Right lobe of liver (tissue), 6 donors: ENCODE results near the gene IRX4. TPM values are rescaled to one million over a fixed set of nuclear protein-coding genes. Genes with fewer than 3 reads are reported as not detected.

Source experiments
- ATAC-seq, 4 donors: fragments of 200-7000 bp; cut with Tn5 transposase; one replicate each; pipeline ENCODE4 v1.9.1; 2020; ENCODE audit warnings: mild to moderate bottlenecking in 4 of 4, moderate library complexity in 4 of 4
- DNase-seq, 3 donors: peaks; one replicate each; pipeline ENCODE4 v3.0.0-alpha.2; 2020
- H3K27ac ChIP-seq, 3 donors: fragments of 200-600 bp; one replicate each; pipeline ENCODE4 v1.8.0; 2022
- H3K27me3 ChIP-seq, 2 donors: fragments of 200-600 bp; one replicate each; pipeline ENCODE4 v1.8.0; 2022
- H3K36me3 ChIP-seq, 4 donors: fragments of 200-600 bp; sonication (generic) in 1 of 4; one replicate each; pipeline versions ENCODE4 v1.5.1 to v1.8.0; 2017 to 2022; ENCODE audit warnings: control low read depth in 1 of 4
- H3K4me1 ChIP-seq, 4 donors: fragments of 200-600 bp; sonication (generic) in 1 of 4; one replicate each; pipeline versions ENCODE4 v1.5.1 to v1.8.0; 2017 to 2022; ENCODE audit warnings: control low read depth in 1 of 4
- H3K4me3 ChIP-seq, 3 donors: fragments of 200-600 bp; one replicate each; pipeline ENCODE4 v1.8.0; 2022
- H3K9me3 ChIP-seq, 4 donors: fragments of 200-600 bp; sonication (generic) in 1 of 4; one replicate each; pipeline versions ENCODE4 v1.5.1 to v1.8.0; 2017 to 2022; ENCODE audit warnings: control low read depth in 1 of 4
- CTCF ChIP-seq, 4 donors: fragments of 200-600 bp in 3 of 4; fragments of 450-650 bp in 1 of 4; IDR thresholded peaks; one replicate each; pipeline versions ENCODE4 v1.5.1 to v1.8.0; 2016 to 2022; ENCODE audit warnings: antibody characterized with exemption in 4 of 4, mild to moderate bottlenecking in 2 of 4
- POLR2A ChIP-seq: fragments of 450-650 bp; IDR thresholded peaks from one replicate; pipeline ENCODE4 v1.6.1; 2017; ENCODE audit warnings: antibody characterized with exemption, mild to moderate bottlenecking
- WGBS: methylation state at CpG from one replicate; pipeline ENCODE4 v1.1.6; 2018; ENCODE audit warnings: low coverage, low lambda C conversion rate; ENCODE audit not compliant: insufficient coverage; ENCODE audit errors: missing lambda C conversion rate; 5-methylcytosine and 5-hydroxymethylcytosine counted together
- intact Hi-C, 2 donors: fragments of 100-400 bp; cut with DNase I; formaldehyde crosslinking; loops; one replicate each; pipeline versions ENCODE4 v1.11.2 to v1.14.1; 2022
- total RNA-seq, 6 experiments: library from RNA; depleted of rRNA in 2 of 6; stranded (reverse); fragments of >200 nt in 2 of 6; fragmentation: NEBNext Ultra II Directional in 3 of 6; extraction: Animal tissue kit (Norgen Biotek cat#: 25700) in 3 of 6; gene quantifications; one replicate each; pipeline versions ENCODE4 v1.1.0 to v1.2.4, GENCODE V29; 2016 to 2023
- donor health status: DM: no; HTN: yes; CAD: no.
- donor health status: DM: no; HTN: no; CAD: no.
- donor health status: DM: no; HTN: no; CAD: no.
- donor health status: DM: no; HTN: yes; CAD: no.
- donor health status: DM: no; HTN: yes; CAD: no.

The IRX4 gene
- total RNA-seq, 6 experiments from 2014 or later = not detected

GRCh38 chr5:1860021-1860610, 22.6 kb downstream of the IRX4 start:
- ATAC-seq (no peak), DNase-seq (no peak)
- Histone ChIP-seq H3K27ac (no peak overlapping the region), H3K9me3 (no peaks in the 10 kb centered on the region), H3K27me3 (no peaks in the 10 kb centered on the region), H3K36me3 (no peaks in the 10 kb centered on the region), H3K4me1 (peaks cover 0 to 5% (median 0%) of the 10 kb centered on the region in 4 donors), H3K4me3 (no peak overlapping the region)
- TF ChIP-seq POLR2A (no peak), CTCF (IDR thresholded peaks at IDR 0.05) (no peak)
- intact Hi-C loops = no loop called here
- WGBS = 33% methylated on average over 1 of the region's 22 CpGs

GRCh38 chr5:1859099-1859498, 23.6 kb downstream of the IRX4 start:
- TF ChIP-seq CTCF (IDR thresholded peaks at IDR 0.05) (no peak), POLR2A (no peak)
- intact Hi-C loops = no loop called here
- Histone ChIP-seq H3K9me3 (no peaks in the 10 kb centered on the region), H3K4me3 (no peak overlapping the region), H3K27me3 (no peaks in the 10 kb centered on the region), H3K27ac (no peak overlapping the region), H3K36me3 (no peaks in the 10 kb centered on the region), H3K4me1 (peaks cover 0 to 5% (median 0%) of the 10 kb centered on the region in 4 donors)
- no peak for DNase-seq
- 79% methylated on average over 2 of the region's 10 CpGs for WGBS
- no peak for ATAC-seq

DNA sequence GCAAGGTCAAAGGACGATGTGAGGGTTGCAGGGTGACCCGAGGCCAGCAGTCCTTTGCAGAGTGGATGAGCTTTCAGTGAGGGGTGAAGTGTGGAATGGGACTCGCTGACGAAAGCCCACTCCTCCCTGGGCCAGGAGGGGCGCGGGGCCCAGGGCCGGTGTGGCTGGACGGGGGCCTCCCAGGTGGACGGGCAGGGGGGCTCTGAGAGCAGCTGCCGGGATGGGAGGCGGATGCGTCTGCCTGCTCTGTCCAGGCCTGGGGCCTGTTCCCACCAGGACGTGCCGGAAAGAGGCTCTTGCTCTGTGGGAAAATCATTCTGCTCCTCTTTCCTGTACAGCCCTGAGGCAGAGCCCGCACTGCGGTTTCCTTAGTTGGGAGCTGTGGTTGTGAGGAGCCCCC, 24.3 kb downstream of the IRX4 start:
- 87% methylated on average over 3 of the region's 16 CpGs for WGBS
- no peak overlapping the region for H3K27ac ChIP-seq
- intact Hi-C loops = no loop called here
- no peaks in the 10 kb centered on the region for H3K27me3 ChIP-seq
- H3K4me3 ChIP-seq = no peak overlapping the region
- H3K4me1 ChIP-seq = peaks cover 0 to 5% (median 0%) of the 10 kb centered on the region in 4 donors
- H3K9me3 ChIP-seq = no peaks in the 10 kb centered on the region
- no peak for ATAC-seq
- TF ChIP-seq CTCF (IDR thresholded peaks at IDR 0.05) (no peak), POLR2A (no peak)
- no peaks in the 10 kb centered on the region for H3K36me3 ChIP-seq
- no peak for DNase-seq

DNA sequence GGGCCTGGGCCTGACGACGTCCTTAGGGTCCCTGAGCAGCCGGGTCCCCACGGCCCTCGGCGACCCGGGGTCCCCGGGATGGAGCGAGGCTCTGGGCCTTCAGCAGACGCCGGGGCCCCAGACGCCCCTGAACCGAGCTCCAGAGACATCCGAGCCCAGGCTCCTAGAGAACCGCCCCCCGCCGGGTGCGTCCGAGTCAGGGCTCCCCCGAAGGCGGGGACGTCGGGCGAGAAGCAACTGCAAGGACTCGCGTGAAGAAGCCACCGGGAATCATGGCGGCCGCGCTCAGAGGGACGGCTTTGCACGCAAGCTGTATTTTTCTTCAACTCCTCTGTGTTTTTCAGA, 25.5 kb downstream of the IRX4 start:
- WGBS = no CpG with 5 or more reads among the region's 32 CpGs
- no peaks in the 10 kb centered on the region for H3K27me3 ChIP-seq
- peaks cover 0 to 5% (median 0%) of the 10 kb centered on the region in 4 donors for H3K4me1 ChIP-seq
- H3K27ac ChIP-seq = no peak overlapping the region
- H3K4me3 ChIP-seq = peak overlapping the region in 1 of 3 donors; percentile 42
- intact Hi-C loops = no loop called here
- H3K36me3 ChIP-seq = no peaks in the 10 kb centered on the region
- TF ChIP-seq CTCF (IDR thresholded peaks at IDR 0.05) = no peak
- TF ChIP-seq POLR2A = no peak
- ATAC-seq = no peak
- DNase-seq = no peak
- H3K9me3 ChIP-seq = no peaks in the 10 kb centered on the region
